Calu3 (cell line): ENCODE measurements around the gene FHIT. TPM values are rescaled to one million over a fixed set of nuclear protein-coding genes. Genes with fewer than 3 reads are reported as not detected.

Experiments
- BruUV-seq: library from RNA; stranded (reverse); fragments of 400-500 nt; replicated peaks from 2 replicates; lab custom pipeline; 2021; lab: Mats Ljungman, UMichigan
- CTCF ChIA-PET: fragments of 300-600 bp; sonication (Branson Sonifier 250); formaldehyde crosslinking; loops from one replicate; lab custom pipeline; 2022; ENCODE audit warnings: antibody characterized with exemption; lab: Charles Lee
- DNase-seq: peaks from one replicate; pipeline ENCODE4 v3.0.0; 2022
- H3K27ac Mint-ChIP-seq: one replicate; pipeline ENCODE4 v1.8.0; 2022; ENCODE audit warnings: mixed read lengths; ENCODE audit not compliant: unreplicated experiment
- H3K27me3 Mint-ChIP-seq: one replicate; pipeline ENCODE4 v1.8.0; 2022; ENCODE audit warnings: mixed read lengths; ENCODE audit not compliant: unreplicated experiment
- H3K36me3 Mint-ChIP-seq: one replicate; pipeline ENCODE4 v1.8.0; 2022; ENCODE audit warnings: mild to moderate bottlenecking, moderate library complexity, mixed read lengths; ENCODE audit not compliant: insufficient read depth, unreplicated experiment
- H3K4me1 Mint-ChIP-seq: one replicate; pipeline ENCODE4 v1.8.0; 2022; ENCODE audit warnings: mild to moderate bottlenecking, low read depth, mixed read lengths; ENCODE audit not compliant: unreplicated experiment
- H3K4me3 Mint-ChIP-seq: one replicate; pipeline ENCODE4 v1.8.0; 2022; ENCODE audit warnings: mild to moderate bottlenecking, low read depth, moderate library complexity, mixed read lengths; ENCODE audit not compliant: unreplicated experiment
- H3K9me3 Mint-ChIP-seq: one replicate; pipeline ENCODE4 v1.8.0; 2022; ENCODE audit warnings: low read depth, mixed read lengths; ENCODE audit not compliant: unreplicated experiment
- intact Hi-C: fragments of 100-400 bp; cut with micrococcal nuclease; formaldehyde crosslinking; loops from one replicate; pipeline ENCODE4 v1.10.0; 2022; ENCODE audit not compliant: unreplicated experiment
- total RNA-seq: library from RNA; stranded (reverse); gene quantifications from 2 replicates; pipeline ENCODE4 v1.2.3, GENCODE V29; 2022
- TF ChIP-seq, protein P1 (sequence below): fragments of 200-600 bp; IDR thresholded peaks from one replicate; pipeline ENCODE4 v1.8.0; 2022; ENCODE audit warnings: antibody characterized with exemption; ENCODE audit not compliant: unreplicated experiment

Gene FHIT
- total RNA-seq, 1 experiment from 2014 or later, result 6.2 TPM

GRCh38 chr3:61060411-61060861, 190.8 kb downstream of the FHIT start:
- Mint-ChIP-seq H3K27me3 (no peaks in the 10 kb centered on the region), H3K36me3 (no peaks in the 10 kb centered on the region), H3K27ac (no peak overlapping the region), H3K4me3 (no peak overlapping the region), H3K9me3 (no peaks in the 10 kb centered on the region), H3K4me1 (no peaks in the 10 kb centered on the region)
- CTCF ChIA-PET, result no interaction called here
- intact Hi-C loops, result no loop called here
- DNase-seq, result no peak
- TF ChIP-seq, protein P1, sequence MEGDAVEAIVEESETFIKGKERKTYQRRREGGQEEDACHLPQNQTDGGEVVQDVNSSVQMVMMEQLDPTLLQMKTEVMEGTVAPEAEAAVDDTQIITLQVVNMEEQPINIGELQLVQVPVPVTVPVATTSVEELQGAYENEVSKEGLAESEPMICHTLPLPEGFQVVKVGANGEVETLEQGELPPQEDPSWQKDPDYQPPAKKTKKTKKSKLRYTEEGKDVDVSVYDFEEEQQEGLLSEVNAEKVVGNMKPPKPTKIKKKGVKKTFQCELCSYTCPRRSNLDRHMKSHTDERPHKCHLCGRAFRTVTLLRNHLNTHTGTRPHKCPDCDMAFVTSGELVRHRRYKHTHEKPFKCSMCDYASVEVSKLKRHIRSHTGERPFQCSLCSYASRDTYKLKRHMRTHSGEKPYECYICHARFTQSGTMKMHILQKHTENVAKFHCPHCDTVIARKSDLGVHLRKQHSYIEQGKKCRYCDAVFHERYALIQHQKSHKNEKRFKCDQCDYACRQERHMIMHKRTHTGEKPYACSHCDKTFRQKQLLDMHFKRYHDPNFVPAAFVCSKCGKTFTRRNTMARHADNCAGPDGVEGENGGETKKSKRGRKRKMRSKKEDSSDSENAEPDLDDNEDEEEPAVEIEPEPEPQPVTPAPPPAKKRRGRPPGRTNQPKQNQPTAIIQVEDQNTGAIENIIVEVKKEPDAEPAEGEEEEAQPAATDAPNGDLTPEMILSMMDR, result no peak
- BruUV-seq, result no TSS peak

- TF ChIP-seq, protein P1, result no peak
- Mint-ChIP-seq H3K36me3 (no peaks in the 10 kb centered on the region), H3K27me3 (no peaks in the 10 kb centered on the region), H3K9me3 (no peaks in the 10 kb centered on the region), H3K4me1 (peaks cover 9% of the 10 kb centered on the region), H3K4me3 (no peak overlapping the region), H3K27ac (no peak overlapping the region)
- no TSS peak for BruUV-seq
- no peak for DNase-seq
- intact Hi-C loops, result no loop called here
- CTCF ChIA-PET, result no interaction called here
Observed at GRCh38 chr3:61058836-61059235, 192.4 kb downstream of the FHIT start.

- Mint-ChIP-seq H3K4me3 (no peak overlapping the region), H3K9me3 (no peaks in the 10 kb centered on the region), H3K27me3 (no peaks in the 10 kb centered on the region), H3K36me3 (no peaks in the 10 kb centered on the region), H3K27ac (no peak overlapping the region), H3K4me1 (peaks cover 9% of the 10 kb centered on the region)
- DNase-seq, result no peak
- CTCF ChIA-PET, result no interaction called here
- intact Hi-C loops, result no loop called here
- TF ChIP-seq, protein P1, result no peak
- BruUV-seq, result no TSS peak
Observed at GRCh38 chr3:61057464-61057863, 193.8 kb downstream of the FHIT start.

GRCh38 chr3:61055447-61055846, 195.8 kb downstream of the FHIT start:
- TF ChIP-seq, protein P1, result no peak
- BruUV-seq, result no TSS peak
- DNase-seq, result no peak
- Mint-ChIP-seq H3K9me3 (no peaks in the 10 kb centered on the region), H3K36me3 (no peaks in the 10 kb centered on the region), H3K4me3 (no peak overlapping the region), H3K4me1 (peaks cover 9% of the 10 kb centered on the region), H3K27ac (no peak overlapping the region), H3K27me3 (no peaks in the 10 kb centered on the region)
- intact Hi-C loops, result no loop called here
- CTCF ChIA-PET, result no interaction called here
